ENCODE data around the gene FOXN3.

GRCh38 chr14:89432226-89432625 is 15.2 kb upstream of the FOXN3 start:
- TF ChIP-seq, protein P1, sequence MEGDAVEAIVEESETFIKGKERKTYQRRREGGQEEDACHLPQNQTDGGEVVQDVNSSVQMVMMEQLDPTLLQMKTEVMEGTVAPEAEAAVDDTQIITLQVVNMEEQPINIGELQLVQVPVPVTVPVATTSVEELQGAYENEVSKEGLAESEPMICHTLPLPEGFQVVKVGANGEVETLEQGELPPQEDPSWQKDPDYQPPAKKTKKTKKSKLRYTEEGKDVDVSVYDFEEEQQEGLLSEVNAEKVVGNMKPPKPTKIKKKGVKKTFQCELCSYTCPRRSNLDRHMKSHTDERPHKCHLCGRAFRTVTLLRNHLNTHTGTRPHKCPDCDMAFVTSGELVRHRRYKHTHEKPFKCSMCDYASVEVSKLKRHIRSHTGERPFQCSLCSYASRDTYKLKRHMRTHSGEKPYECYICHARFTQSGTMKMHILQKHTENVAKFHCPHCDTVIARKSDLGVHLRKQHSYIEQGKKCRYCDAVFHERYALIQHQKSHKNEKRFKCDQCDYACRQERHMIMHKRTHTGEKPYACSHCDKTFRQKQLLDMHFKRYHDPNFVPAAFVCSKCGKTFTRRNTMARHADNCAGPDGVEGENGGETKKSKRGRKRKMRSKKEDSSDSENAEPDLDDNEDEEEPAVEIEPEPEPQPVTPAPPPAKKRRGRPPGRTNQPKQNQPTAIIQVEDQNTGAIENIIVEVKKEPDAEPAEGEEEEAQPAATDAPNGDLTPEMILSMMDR (IDR thresholded peaks at IDR 0.05): no peak
- TF ChIP-seq POLR2A (IDR thresholded peaks at IDR 0.05): no peak
